HG03520 (cell line): ENCODE measurements around the gene GLT8D1.
A peak's percentile ranks its signal among the peaks of the same experiment; 100 is the strongest.
"Not testable (repeated sequence)": the region's sequence is repeated elsewhere in the genome, so short reads cannot be mapped to it uniquely, and the experiment has no call there.

Experiments
- ATAC-seq: cut with Tn5 transposase; IDR thresholded peaks from one replicate; pipeline ENCODE4 v1.9.1; 2021; ENCODE audit warnings: mild to moderate bottlenecking, moderate library complexity; ENCODE audit not compliant: unreplicated experiment

The GLT8D1 gene

GRCh38 chr3:52681596-52681995 is 24.0 kb downstream of the GLT8D1 start:
- no peak for ATAC-seq

GRCh38 chr3:52679811-52680210 is 25.8 kb downstream of the GLT8D1 start:
- ATAC-seq, result no peak

GRCh38 chr3:52679199-52679538 is 26.4 kb downstream of the GLT8D1 start:
- ATAC-seq, result no peak

GRCh38 chr3:52678265-52679198 is 27.1 kb downstream of the GLT8D1 start:
- no peak for ATAC-seq

GRCh38 chr3:52676201-52676600 is 29.4 kb downstream of the GLT8D1 start:
- not testable (repeated sequence) for ATAC-seq

- ATAC-seq, result no peak
Measured at GRCh38 chr3:52671676-52672075, 33.9 kb downstream of the GLT8D1 start.

GRCh38 chr3:52670621-52671521 is 34.7 kb downstream of the GLT8D1 start:
- peak; percentile 75 for ATAC-seq

- no peak for ATAC-seq
Measured at GRCh38 chr3:52663098-52663497, 42.5 kb downstream of the GLT8D1 start.

GRCh38 chr3:52660046-52660445 is 45.5 kb downstream of the GLT8D1 start:
- ATAC-seq, result no peak

- no peak for ATAC-seq
Measured at GRCh38 chr3:52655895-52656294, 49.7 kb downstream of the GLT8D1 start.

GRCh38 chr3:52651592-52651991 is 54.0 kb downstream of the GLT8D1 start:
- ATAC-seq, result no peak

GRCh38 chr3:52650439-52650838 is 55.2 kb downstream of the GLT8D1 start:
- no peak for ATAC-seq

- no peak for ATAC-seq
Measured at GRCh38 chr3:52649461-52650210, 56.0 kb downstream of the GLT8D1 start.

GRCh38 chr3:52645549-52645948 is 60.0 kb downstream of the GLT8D1 start:
- ATAC-seq, result no peak
